Kidney glomerular epithelial cell (primary cell): Measurements from ENCODE around the gene FHOD3.

ENCODE experiments used
- DNase-seq: peaks from one replicate; lab custom pipeline; 2025; lab: John Stamatoyannopoulos, UW

The FHOD3 gene

DNA sequence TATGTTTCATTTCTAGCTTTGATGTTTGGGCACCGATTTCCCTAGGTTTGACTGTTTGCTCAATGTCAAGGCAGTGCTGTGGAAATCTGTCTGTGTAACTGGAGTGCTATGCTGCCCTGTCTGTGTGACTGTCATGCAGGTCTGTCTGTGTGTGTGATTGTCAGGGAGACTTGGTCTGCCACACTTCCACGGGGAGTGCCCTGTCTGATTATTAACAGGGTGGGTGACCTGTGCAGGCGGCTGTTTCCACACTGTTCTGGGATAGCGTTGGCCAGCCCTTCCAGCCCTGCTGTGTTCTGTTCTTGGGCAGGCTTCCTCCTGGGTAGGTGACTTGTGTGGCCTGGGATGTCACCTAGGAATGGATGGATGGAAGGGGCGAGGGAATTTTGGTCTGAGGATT is 85.3 kb downstream of the FHOD3 start:
- DNase-seq = no peak

DNA sequence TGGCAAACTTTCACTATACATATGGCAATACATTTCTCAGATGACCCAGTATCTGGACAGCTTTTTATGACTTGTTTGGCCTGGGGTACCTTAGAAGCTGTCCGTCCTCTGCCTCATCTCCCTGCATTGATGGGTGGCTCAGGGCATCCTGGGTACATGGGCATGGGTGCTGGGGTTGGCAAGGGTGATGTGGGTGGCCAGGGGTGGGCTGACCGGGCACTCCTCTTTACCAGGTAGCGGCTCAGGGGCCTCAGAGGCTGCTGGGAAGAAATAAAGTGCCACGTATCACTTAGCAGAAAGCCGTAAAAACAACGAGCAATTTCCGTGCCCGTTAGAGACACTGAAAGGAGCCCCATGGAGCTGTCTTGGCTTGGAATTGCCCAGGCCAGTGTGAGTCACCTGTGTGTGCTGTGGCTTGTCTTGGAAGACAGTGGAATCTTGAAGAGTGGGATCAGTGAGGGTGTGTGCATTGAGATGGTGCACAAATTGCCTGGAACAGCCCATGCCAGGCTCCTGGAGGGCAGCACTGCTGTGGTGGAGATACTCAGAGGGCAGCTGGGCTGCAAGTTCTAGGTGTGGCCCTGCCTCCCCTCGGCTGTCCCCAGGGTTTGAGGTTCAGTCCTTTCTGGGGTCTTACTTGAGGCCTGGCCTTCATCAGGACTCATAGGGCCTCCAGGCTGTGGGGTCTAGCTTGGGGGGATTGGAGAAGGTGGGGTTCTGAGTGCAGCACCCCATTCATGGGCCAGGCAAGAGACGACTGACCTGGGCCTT is 88.8 kb downstream of the FHOD3 start:
- no peak for DNase-seq

DNA sequence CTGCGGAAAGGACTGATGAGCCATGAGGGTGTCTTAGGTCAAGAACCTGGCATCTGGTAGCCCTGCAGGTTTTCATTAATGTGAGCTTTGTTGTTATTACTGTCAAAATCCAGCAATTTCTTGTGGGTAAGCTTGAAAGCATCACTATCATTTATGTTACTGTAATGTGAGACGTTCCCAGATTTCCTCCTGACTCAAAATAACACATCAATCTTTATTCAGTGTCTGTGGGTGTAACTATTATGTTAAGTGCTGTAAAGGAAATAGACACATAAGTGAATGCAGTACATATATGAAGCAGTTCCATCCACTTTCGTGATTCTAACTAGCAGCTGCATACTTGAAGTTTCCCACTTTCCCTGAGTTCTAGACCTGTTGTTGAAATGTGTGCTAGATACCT is 89.8 kb downstream of the FHOD3 start:
- DNase-seq = no peak

DNA sequence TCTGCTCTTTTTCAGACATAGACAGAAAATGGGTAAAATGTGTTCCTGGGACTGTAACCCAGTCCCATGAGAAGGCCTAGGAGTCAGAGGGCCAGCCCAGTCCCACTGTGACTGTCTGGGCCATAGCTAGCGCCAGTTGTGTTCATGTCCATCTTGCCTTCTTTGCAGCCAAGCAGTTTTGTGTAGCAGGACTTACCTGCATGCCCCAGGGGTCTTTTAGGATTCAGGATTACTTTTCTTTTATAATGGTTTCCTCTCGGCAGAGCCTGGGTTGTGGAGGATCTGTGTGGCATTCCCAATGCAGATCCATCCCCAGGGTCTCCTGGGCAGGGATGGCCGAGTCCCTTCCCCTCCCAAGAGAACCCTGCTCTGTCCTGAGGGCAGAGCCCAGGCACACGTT is 90.8 kb downstream of the FHOD3 start:
- no peak for DNase-seq

DNA sequence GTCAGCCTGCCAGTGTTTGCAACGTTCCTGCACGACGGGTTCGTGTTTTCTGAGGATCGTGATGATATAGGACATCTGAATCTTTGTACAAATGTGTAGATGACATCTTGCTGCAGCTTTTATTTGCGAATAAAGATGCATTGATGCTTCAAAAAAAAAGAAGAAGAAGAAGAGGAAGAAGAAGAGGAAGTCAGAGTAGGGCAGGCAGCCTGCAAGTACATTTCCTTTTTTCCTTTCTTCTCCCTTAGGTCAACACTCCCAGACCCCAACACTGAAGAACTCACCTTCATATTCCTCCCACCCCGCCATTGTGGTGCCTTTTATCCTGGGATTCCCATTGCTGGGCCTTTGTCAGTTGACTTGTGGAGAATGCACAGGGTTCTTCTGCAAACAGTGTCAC is 91.5 kb downstream of the FHOD3 start:
- no peak for DNase-seq

DNA sequence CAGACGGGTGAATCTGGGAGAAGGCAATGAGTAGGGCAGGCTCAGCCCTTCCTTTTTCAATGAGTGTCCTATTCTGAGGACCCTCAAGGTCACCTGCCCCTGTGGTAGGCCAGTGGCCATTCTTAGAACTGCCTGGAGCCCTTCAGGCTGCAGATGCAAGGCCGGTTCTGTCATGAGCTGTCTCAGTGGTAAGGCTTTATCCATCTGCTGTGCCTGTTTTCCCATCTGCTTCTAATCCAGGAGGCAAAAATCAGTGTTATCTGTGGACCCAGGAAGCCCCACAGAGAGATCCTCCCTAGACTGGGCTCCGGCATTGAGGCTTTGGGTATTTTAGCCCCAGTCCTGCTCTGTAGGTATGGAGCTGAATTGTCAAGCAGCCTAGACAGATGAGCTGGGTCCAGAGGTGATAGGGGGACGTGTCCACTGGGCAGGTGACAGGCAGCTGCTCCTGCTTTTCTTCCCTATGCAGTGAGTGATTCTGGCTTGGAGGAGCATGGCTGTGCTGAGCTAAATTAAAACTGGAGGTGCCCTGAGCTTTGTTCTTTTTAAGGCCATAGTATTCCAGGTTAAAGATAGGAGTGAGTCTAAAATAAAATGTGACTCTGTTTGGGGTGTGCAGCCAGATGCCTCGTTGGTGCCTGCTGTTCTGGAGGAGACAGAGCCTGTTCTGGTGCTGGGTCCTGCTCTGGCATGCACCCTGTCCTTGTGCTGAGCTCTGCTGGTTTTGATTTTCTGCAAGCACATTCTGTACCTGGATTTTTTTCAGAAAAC is 92.5 kb downstream of the FHOD3 start:
- DNase-seq = no peak

DNA sequence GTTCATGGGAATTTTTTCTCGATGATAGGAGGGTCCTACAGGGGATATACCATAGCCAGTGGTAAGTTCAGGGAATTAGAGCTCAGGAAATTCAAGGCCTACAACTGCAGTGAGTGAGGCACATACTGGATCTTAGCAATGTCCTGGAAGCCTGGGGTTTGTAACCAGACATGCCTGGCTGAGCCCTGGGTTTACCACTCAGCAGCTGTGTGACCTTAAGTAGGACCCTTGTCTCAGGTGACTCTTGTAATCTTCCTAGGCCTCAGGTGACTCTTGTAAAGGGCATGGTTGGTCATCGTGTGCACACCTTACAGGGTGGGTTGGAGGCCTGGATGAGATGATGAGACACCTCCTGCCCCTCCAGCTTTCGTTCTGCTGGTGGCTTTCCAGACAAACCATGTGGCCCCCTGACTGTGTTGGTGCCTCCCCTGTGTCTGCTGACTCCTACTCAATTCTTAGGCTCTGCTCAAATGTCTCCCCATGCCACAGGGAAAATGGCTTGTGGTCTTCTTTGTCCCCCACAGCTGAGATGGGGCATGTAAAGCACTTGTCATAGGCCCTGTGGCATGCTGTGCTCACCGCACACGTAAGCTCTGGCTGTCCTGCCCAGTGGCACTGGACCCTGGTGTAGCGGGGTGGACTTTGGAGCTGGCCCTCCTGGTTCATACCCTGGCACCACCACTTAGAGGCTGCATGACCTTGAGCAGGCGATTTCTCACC is 94.1 kb downstream of the FHOD3 start:
- no peak for DNase-seq

DNA sequence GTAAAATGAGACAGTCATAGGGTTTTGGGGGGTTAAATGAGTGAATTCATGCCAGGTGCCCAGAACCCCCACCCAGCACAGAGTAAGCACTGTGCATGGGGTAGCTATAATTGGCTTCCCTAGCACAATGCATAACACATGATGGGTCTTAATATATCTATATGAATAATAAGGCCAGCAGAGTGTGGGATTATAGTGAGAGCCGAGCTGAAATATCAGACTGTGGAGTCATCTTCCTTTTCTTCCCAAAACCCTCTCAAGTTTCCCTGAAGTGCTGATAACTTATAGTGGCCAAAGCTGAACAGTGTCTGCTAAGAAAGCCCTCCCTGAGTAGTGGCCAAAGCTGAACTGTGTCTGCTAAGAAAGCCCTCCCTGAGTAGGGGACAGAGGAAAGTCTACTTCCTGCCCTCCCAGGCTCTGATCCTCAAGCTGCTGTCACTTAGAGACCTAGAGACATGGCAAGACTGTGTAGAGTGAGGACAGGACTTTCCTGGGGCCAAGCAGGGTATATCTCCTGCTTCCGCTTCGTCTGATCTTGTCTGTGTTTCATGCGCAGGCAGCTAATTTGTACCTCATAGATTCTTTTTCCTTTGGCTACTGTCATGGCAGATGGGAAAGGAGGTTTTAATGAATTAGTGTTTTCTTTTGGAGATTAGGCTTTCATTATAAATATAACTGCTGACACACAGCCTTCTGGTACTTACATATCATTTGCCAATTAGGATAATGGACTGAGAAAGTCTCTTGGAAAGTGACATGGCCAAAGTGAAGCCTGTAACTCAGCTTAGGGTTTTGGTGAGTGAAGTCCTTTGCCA is 94.9 kb downstream of the FHOD3 start:
- no peak for DNase-seq

DNA sequence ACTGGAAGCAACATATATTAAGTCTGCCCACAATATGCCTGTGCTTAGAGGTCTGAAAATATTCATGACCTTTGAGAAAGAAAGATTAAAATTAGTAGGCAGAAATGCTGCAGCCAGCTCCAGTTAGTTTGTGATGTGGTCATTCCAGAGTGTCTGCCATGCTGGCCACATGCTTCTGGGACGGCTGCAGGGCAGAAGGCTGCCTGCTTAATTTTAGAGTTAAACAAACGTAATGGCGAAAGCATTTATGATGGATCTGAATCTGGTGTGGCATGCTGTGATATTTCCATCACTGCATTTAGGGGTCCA is 95.4 kb downstream of the FHOD3 start:
- no peak for DNase-seq

DNA sequence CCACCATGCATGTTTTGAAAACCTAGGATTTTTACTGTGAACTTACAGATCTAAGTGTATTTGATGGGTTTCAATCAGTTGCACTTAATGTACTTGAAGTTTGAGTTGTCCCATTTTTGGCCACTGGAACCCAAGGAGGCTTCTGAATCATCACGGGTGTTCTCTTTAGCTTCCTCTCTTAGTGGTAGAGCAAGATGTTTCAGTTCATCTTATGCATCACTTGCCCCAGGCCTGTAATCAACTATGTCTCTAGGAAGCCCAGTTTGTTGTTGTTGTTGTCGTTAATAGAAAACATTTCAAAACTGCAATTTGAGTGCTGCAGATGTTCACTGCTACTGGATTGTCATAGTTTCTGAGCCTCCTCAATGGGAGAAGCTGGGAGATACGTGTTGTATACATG is 97.0 kb downstream of the FHOD3 start:
- no peak for DNase-seq

DNA sequence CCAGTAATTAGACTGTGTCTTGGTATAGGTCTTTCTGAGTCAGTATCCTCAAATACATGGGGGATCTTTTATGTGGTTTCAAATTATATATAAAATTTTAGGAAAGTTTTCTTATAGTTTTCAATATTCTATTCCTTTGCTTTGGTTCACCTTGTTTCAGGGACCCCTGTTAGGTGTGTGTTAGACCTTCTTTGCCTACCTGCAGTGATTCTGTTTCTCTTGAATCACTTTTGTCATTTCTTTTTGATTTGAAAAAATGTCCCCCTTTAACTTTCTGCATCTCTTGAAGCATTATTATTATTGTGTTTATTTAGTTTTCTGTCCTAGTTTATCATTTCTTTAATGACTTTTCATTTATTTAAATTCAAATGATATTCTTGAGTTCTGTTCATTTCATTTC is 98.7 kb downstream of the FHOD3 start:
- DNase-seq = no peak

DNA sequence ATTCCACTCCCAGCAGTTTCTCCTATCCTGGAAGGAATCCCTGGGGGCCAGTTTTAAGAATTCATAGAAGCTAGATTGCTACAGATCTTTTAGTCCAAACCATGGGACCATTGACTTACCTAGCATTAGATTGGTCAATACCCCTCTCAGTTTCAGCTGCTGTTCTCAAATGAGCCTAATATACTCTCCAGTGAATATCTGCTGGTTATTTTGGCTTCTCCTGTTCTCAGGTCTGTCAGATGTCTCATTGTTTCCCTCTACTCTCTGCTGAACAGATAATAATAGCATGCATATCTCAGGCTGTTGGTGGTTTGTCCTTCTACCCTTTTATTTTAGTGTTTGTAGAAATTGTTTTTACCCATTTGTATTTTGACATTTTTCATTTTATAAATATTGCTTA is 99.5 kb downstream of the FHOD3 start:
- no peak for DNase-seq

DNA sequence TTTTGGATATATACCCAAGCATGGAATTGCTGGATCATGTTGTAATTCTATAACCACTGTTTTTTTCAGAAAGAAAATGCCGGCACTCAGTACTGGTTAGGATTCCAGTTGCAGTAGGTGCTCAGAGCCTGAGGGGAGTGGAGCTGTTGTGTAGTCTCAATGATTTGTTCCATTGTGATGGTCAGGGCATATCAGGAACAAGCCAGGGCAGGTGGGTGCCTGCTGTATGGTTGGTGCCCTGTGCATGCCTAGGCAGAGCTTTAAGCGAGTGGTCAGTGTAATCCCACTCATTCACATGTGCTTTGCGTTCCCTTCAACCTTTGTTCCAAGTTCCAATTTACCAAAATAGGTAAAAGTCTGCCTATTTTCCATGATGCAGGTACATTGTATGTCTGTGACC is 100.9 kb downstream of the FHOD3 start:
- no peak for DNase-seq

DNA sequence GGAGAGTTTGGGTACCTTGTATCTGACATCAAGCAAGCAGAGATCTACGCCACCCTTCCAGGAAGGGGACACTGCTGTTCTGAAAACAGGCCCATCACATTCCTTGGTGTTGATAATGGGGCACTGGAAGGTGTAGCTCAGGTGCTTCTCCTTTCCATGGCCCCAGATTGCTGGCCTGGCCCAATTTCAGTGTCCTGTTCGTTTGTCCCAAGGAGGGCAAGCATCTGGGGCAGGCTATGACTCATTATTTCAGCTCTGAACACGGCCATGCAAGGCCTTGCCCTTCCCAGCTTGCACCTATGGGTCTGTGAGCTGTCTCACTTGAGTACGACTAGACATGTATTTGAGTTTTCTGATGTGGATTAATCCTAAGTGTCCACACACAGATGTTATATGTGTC is 101.5 kb downstream of the FHOD3 start:
- no peak for DNase-seq

DNA sequence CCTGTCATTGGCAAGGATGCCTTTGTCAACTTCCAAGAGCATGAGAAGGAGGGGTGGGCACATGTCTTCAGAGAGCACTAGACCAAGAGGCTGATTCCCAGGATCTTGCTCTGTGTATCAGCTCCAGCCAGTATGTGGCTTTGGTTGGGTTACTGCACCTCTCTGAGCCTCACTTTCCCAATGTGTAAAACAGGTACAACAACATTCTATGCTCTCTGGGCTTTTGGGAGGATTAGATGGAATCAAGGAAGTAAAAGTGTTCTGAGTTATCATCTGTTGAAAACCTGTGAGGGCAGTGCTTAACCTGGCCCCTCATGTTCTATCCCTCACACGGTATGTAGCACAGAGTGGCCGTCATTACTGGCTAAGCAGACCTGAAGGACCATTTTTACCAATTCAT is 103.9 kb downstream of the FHOD3 start:
- no peak for DNase-seq

DNA sequence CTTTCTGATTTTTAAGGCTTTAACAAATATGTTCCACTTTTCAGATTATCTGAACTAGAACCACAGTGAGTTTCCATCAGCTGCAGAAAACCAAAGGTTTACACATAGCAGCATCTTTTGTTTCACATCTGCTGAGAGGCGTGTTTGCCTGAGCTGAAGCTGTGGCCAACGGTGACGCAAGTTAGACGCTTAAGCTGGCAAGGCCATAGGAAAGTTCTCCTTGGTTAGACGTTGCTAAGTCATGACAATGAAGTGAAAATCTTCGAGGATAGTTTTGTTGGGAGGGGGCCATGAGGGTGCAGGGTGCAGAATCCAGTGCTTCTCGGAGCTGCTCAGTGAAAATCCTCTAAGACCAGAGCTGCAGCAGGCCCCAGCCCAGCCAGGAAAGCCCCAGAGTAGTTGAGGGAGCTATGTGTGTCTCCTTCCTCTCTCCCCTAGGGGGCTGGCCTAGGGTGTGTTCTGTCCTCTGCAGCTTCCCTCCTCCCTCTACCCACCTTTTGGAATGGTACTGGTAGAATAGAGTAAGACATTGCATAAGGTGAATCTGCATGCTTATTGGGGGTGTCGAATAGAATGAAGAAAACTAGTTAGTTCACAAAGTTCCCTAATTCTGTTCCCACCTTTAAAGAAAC is 105.4 kb downstream of the FHOD3 start:
- no peak for DNase-seq

DNA sequence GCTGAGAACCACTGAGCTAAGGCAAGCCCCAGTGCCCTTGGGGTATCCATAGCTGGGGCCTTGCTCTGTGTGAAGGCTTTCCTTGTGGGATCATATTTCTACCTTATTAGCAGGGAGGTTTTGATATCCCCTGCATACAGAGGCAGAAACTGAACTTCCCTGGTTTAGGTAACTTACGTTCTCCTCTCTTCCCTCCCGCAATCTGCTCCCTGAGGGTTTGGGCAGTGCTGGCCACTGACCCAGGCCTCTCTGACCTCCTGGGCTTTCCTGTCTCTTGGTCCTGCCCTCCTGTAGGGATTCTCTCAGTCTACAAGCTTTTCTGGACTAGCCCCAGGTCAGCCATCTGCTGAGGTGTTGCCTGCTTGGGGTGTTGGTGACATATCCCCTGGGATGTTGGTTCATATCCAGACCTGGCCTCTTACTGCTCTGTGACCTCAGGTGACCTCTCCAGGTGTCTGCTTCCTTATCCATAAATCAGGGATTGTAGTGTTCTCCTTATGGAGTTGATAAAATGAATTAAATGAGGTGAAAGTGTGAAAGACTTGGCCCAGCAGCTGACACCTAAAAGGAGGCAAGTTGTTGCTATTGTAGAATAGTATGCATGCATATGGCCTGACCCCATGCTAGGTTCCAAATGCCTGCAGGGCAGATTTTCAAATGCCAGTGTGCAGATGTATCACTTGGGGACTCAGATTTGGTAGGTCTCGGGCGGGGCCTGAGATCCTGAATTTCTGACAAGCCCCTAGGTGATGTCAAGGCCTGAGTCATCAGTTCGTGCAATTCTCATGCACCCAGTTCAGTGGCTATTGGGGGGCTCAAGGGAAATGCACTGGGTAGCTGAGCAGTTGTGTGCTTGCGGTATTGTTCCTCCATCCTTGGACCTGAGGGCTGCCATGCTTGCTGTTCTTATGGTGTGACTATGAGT is 106.6 kb downstream of the FHOD3 start:
- DNase-seq = no peak

DNA sequence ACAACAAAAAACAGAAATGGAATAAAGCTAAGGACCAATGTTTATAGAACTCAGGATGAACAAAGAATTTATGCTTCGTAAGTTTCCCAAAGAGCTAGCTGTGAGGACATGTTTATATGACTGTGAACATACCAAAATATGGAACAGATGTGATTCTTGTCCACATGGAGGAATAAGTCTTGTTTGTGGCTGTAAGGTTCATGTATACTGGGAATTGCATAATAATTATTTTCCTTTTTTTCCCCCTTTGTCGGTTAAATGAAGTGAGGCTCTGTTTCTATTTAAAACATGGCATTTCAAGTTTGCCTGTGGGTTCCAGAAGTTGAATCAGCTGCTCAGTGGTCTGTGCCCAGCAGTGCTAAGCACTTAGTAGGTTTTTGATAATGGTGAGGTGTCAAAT is 108.1 kb downstream of the FHOD3 start:
- DNase-seq = no peak

DNA sequence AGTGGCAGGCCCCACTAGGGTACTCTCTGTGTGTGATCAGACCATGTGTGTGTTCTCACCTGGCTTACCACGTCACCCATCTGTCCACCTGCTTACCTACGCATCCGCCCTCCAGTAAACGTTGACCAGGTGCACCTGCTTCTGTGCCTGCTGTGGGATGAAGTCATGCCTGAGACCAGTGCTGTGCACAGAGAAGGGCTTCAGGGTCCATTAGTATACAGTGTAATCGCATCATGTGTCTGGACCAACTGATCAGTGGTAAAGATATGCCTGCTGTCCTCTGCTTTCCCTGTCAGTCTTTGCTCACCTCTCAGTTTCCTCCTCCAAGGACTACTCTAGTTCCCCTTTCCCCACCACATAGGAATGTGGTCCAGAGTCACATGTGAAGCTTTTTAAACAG is 109.3 kb downstream of the FHOD3 start:
- DNase-seq = no peak

DNA sequence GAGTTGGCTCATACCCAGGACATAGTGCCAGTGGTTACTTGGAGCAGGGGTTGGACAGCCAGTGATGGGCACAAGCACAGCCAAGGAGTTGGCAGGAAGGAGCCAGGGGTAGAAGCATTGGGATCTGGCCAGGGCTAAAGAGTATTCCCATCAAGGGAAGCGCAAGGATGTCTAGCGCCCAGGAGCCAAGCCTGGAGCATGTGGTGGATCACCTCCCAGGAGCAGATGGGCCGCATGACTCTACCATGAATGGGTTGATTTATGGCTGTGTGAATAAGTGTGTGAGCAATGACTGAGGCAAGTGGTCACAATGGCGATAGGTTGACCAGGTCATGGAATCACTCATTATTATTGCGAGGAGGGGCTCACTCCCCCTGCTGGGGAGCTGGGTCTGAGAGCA is 111.1 kb downstream of the FHOD3 start:
- DNase-seq = no peak

DNA sequence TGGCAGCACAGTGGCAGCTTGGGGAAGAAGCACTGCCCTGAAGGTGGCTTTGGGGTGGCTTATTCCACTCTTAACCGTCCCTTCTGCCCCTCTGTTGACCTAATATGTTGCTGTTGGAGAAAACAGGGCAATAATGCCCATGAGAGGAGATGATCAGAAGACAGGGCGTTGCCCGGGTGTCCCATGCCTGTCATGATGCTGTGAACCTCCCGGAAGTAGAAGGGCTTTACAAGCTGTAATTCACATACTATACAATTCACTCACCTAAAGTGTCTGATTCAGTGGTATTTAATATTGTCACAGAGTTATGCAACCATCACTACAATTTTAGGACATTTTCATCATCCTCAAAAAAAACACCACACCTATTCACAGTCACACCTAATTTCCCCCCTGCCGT is 112.3 kb downstream of the FHOD3 start:
- DNase-seq = no peak
